ENCODE data around the gene TCAIM. TPM values are rescaled to one million over a fixed set of nuclear protein-coding genes. Genes with fewer than 3 reads are reported as not detected.

The TCAIM gene
- total and polyA plus RNA-seq, 2 experiments from 2014 or later, result 20.7 to 36.3 TPM

DNA sequence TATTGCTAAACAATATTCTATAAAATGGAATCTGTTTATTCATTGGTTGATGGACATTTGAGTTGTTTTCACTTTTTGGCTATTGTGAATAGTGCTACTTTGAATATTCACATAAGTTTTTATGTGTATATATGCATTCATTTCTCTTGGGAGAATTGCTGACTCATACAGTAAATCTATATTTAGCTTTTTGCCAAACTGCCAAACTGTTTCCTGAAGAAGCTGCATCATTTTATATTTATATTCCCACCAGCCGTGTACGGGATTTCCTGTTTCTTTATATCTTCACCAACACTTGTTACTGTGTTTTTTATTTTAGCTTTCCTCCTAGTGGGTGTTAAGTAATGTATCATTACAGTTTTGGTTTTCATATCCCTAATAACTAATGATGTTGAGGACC, 12.5 kb upstream of the TCAIM start:
- Histone ChIP-seq H3K9me2 (replicated peaks; ENCODE audit: insufficient read depth) (no peaks in the 10 kb centered on the region), H3K27ac (no peak overlapping the region), H3K79me2 (no peaks in the 10 kb centered on the region), H4K20me1 (ENCODE audit: insufficient read depth, poor library complexity, severe bottlenecking) (no peaks in the 10 kb centered on the region), H3K4me3 (no peak overlapping the region), H3K9me3 (ENCODE audit: low read depth) (no peaks in the 10 kb centered on the region), H3K4me1 (ENCODE audit: insufficient read depth) (no peaks in the 10 kb centered on the region), H3K36me3 (replicated peaks; ENCODE audit: insufficient read depth, low read depth) (no peaks in the 10 kb centered on the region), H3K27me3 (no peaks in the 10 kb centered on the region), H3K4me2 (no peak overlapping the region), H2AFZ (no peak overlapping the region)
- TF ChIP-seq EZH2 (IDR thresholded peaks at IDR 0.05; ENCODE audit: borderline replicate concordance), result no peak
- TF ChIP-seq, protein P1, sequence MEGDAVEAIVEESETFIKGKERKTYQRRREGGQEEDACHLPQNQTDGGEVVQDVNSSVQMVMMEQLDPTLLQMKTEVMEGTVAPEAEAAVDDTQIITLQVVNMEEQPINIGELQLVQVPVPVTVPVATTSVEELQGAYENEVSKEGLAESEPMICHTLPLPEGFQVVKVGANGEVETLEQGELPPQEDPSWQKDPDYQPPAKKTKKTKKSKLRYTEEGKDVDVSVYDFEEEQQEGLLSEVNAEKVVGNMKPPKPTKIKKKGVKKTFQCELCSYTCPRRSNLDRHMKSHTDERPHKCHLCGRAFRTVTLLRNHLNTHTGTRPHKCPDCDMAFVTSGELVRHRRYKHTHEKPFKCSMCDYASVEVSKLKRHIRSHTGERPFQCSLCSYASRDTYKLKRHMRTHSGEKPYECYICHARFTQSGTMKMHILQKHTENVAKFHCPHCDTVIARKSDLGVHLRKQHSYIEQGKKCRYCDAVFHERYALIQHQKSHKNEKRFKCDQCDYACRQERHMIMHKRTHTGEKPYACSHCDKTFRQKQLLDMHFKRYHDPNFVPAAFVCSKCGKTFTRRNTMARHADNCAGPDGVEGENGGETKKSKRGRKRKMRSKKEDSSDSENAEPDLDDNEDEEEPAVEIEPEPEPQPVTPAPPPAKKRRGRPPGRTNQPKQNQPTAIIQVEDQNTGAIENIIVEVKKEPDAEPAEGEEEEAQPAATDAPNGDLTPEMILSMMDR (IDR thresholded peaks at IDR 0.05; ENCODE audit: poor library complexity), result no peak
- TF ChIP-seq EZH2phosphoT487 (IDR thresholded peaks at IDR 0.05; ENCODE audit: low read depth, severe bottlenecking, unreplicated experiment), result no peak
- WGBS (ENCODE audit: low lambda C conversion rate, missing lambda C conversion rate), result 84% methylated on average over 2 of the region's 2 CpGs
- DNase-seq (ENCODE audit: low spot score), result no peak

DNA sequence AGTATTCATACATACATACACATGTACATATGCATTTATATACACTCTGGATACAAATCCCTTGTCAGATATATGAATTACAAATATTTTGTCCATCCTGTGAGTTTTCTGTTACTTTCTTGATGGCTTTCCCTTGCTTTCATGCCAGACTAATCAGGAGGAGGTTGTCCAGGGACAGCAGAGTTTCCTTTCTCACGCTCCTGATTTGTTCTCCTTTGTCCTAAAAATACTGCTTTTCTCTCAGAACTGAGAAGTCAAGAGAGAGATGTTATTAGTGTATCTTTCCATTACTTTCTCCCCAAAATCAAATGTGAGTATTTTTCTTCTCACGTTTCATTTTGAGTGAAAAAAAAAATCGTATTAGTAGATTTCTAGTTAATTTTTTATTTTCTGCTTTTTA, 12.1 kb upstream of the TCAIM start:
- no peak for TF ChIP-seq EZH2 (IDR thresholded peaks at IDR 0.05; ENCODE audit: borderline replicate concordance)
- no peak for TF ChIP-seq EZH2phosphoT487 (IDR thresholded peaks at IDR 0.05; ENCODE audit: low read depth, severe bottlenecking, unreplicated experiment)
- TF ChIP-seq, protein P1 (IDR thresholded peaks at IDR 0.05; ENCODE audit: poor library complexity), result no peak
- DNase-seq (ENCODE audit: low spot score), result no peak
- H3K36me3 ChIP-seq (replicated peaks; ENCODE audit: insufficient read depth, low read depth), result no peaks in the 10 kb centered on the region
- no peaks in the 10 kb centered on the region for H3K27me3 ChIP-seq
- no peak overlapping the region for H3K27ac ChIP-seq
- no peak overlapping the region for H3K4me2 ChIP-seq
- H3K4me1 ChIP-seq (ENCODE audit: insufficient read depth), result no peaks in the 10 kb centered on the region
- no peaks in the 10 kb centered on the region for H4K20me1 ChIP-seq (ENCODE audit: insufficient read depth, poor library complexity, severe bottlenecking)
- WGBS (ENCODE audit: low lambda C conversion rate, missing lambda C conversion rate), result 87% methylated on average over 3 of the region's 3 CpGs
- no peak overlapping the region for H2AFZ ChIP-seq
- no peaks in the 10 kb centered on the region for H3K9me3 ChIP-seq (ENCODE audit: low read depth)
- H3K79me2 ChIP-seq, result no peaks in the 10 kb centered on the region
- no peaks in the 10 kb centered on the region for H3K9me2 ChIP-seq (replicated peaks; ENCODE audit: insufficient read depth)
- no peak overlapping the region for H3K4me3 ChIP-seq

DNA sequence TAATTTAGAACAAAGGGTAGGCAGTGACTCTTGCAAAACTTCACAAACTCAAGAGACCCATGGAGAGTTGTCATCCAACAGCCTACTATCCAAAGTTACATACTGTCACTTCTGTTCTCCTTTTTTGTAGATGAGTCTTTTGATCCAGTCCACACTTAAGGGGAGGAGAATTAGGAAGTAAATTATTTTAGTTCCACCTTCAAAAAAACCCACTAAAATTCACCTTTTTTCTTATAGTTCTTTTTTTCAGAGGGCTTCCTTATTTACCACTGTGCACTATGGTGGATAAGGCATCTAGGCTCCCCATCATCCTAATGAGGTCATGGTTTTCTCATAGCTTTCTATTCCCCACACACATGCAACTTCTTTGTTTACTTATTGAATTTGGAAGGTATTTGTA, 8.6 kb upstream of the TCAIM start:
- H3K4me1 ChIP-seq (ENCODE audit: insufficient read depth), result no peaks in the 10 kb centered on the region
- H3K27ac ChIP-seq, result no peak overlapping the region
- H3K27me3 ChIP-seq, result no peaks in the 10 kb centered on the region
- no peaks in the 10 kb centered on the region for H3K79me2 ChIP-seq
- no peaks in the 10 kb centered on the region for H3K36me3 ChIP-seq (replicated peaks; ENCODE audit: insufficient read depth, low read depth)
- H3K9me3 ChIP-seq (ENCODE audit: low read depth), result no peaks in the 10 kb centered on the region
- no peaks in the 10 kb centered on the region for H3K9me2 ChIP-seq (replicated peaks; ENCODE audit: insufficient read depth)
- H2AFZ ChIP-seq, result no peak overlapping the region
- no peak overlapping the region for H3K4me3 ChIP-seq
- H4K20me1 ChIP-seq (ENCODE audit: insufficient read depth, poor library complexity, severe bottlenecking), result no peaks in the 10 kb centered on the region
- H3K4me2 ChIP-seq, result no peak overlapping the region
- no peak for DNase-seq (ENCODE audit: low spot score)
- TF ChIP-seq, protein P1 (IDR thresholded peaks at IDR 0.05; ENCODE audit: poor library complexity), result no peak
- TF ChIP-seq EZH2 (IDR thresholded peaks at IDR 0.05; ENCODE audit: borderline replicate concordance), result no peak
- no peak for TF ChIP-seq EZH2phosphoT487 (IDR thresholded peaks at IDR 0.05; ENCODE audit: low read depth, severe bottlenecking, unreplicated experiment)

GRCh38 chr3:44330444-44330843, 8.1 kb upstream of the TCAIM start:
- H3K4me1 ChIP-seq (ENCODE audit: insufficient read depth), result no peaks in the 10 kb centered on the region
- no peak for DNase-seq (ENCODE audit: low spot score)
- TF ChIP-seq EZH2phosphoT487 (IDR thresholded peaks at IDR 0.05; ENCODE audit: low read depth, severe bottlenecking, unreplicated experiment) (no peak), EZH2 (IDR thresholded peaks at IDR 0.05; ENCODE audit: borderline replicate concordance) (no peak)
- TF ChIP-seq, protein P1 (IDR thresholded peaks at IDR 0.05; ENCODE audit: poor library complexity), result no peak
- H3K9me3 ChIP-seq (ENCODE audit: low read depth), result no peaks in the 10 kb centered on the region
- H3K4me2 ChIP-seq, result no peak overlapping the region
- no peaks in the 10 kb centered on the region for H4K20me1 ChIP-seq (ENCODE audit: insufficient read depth, poor library complexity, severe bottlenecking)
- H3K27ac ChIP-seq, result no peak overlapping the region
- no peak overlapping the region for H3K4me3 ChIP-seq
- no peaks in the 10 kb centered on the region for H3K9me2 ChIP-seq (replicated peaks; ENCODE audit: insufficient read depth)
- no peak overlapping the region for H2AFZ ChIP-seq
- H3K36me3 ChIP-seq (replicated peaks; ENCODE audit: insufficient read depth, low read depth), result no peaks in the 10 kb centered on the region
- 82% methylated on average over 2 of the region's 2 CpGs for WGBS (ENCODE audit: low lambda C conversion rate, missing lambda C conversion rate)
- H3K79me2 ChIP-seq, result no peaks in the 10 kb centered on the region
- no peaks in the 10 kb centered on the region for H3K27me3 ChIP-seq

Data from hepatocyte (in vitro differentiated cells).